Measurements from ENCODE around the gene ATXN7L1. TPM values are rescaled to one million over a fixed set of nuclear protein-coding genes. Genes with fewer than 3 reads are reported as not detected.

ATXN7L1 gene
- total and polyA plus RNA-seq, 5 donors from 2014 or later = 25.8 to 78.9 (median 26.8) TPM

- Mint-ChIP-seq H3K4me1 (peaks cover 0 to 11% (median 8%) of the 10 kb centered on the region in 4 donors), H3K9me3 (no peaks in the 10 kb centered on the region), H3K27me3 (no peaks in the 10 kb centered on the region), H3K4me3 (no peak overlapping the region), H3K27ac (no peak overlapping the region), H3K36me3 (peaks cover 38% of the 10 kb centered on the region)
- Histone ChIP-seq H3K27me3 (ENCODE audit: control insufficient read depth, insufficient read depth, low read length) (no peaks in the 10 kb centered on the region), H3K27ac (ENCODE audit: insufficient read depth, low read length, poor library complexity, severe bottlenecking) (no peak overlapping the region), H3K4me1 (ENCODE audit: control insufficient read depth, insufficient read depth, low read length, poor library complexity, severe bottlenecking) (no peaks in the 10 kb centered on the region), H3K9me3 (ENCODE audit: control insufficient read depth in 2 of 2, low read length in 2 of 2) (no peaks in the 10 kb centered on the region), H3K4me3 (ENCODE audit: low read depth, low read length) (no peak overlapping the region), H3K36me3 (ENCODE audit: control insufficient read depth, insufficient read depth, low read length) (peaks cover 70% of the 10 kb centered on the region)
- ATAC-seq (ENCODE audit: low read depth in 2 of 2) (no peak), DNase-seq (no peak)
Measured at GRCh38 chr7:105643851-105644250, 232.5 kb downstream of the ATXN7L1 start.

- H3K36me3 ChIP-seq (ENCODE audit: control insufficient read depth, insufficient read depth, low read length) = peaks cover 70% of the 10 kb centered on the region
- peaks cover 35% of the 10 kb centered on the region for H3K36me3 Mint-ChIP-seq
- H3K27ac ChIP-seq (ENCODE audit: insufficient read depth, low read length, poor library complexity, severe bottlenecking) = no peak overlapping the region
- DNase-seq (no peak), ATAC-seq (ENCODE audit: low read depth in 2 of 2) (no peak)
- peaks cover 0 to 7% (median 7%) of the 10 kb centered on the region in 4 donors for H3K4me1 Mint-ChIP-seq
- H3K4me3 Mint-ChIP-seq = no peak overlapping the region
- H3K4me3 ChIP-seq (ENCODE audit: low read depth, low read length) = no peak overlapping the region
- no peaks in the 10 kb centered on the region for H3K9me3 ChIP-seq (ENCODE audit: control insufficient read depth in 2 of 2, low read length in 2 of 2)
- H3K27me3 ChIP-seq (ENCODE audit: control insufficient read depth, insufficient read depth, low read length) = no peaks in the 10 kb centered on the region
- H3K9me3 Mint-ChIP-seq = no peaks in the 10 kb centered on the region
- peak overlapping the region in 1 of 3 donors; percentile 80 for H3K27ac Mint-ChIP-seq
- H3K4me1 ChIP-seq (ENCODE audit: control insufficient read depth, insufficient read depth, low read length, poor library complexity, severe bottlenecking) = no peaks in the 10 kb centered on the region
- H3K27me3 Mint-ChIP-seq = no peaks in the 10 kb centered on the region
Measured at GRCh38 chr7:105643384-105643783, 233.0 kb downstream of the ATXN7L1 start.

- no peaks in the 10 kb centered on the region for H3K4me1 ChIP-seq (ENCODE audit: control insufficient read depth, insufficient read depth, low read length, poor library complexity, severe bottlenecking)
- H3K4me3 ChIP-seq (ENCODE audit: low read depth, low read length) = no peak overlapping the region
- no peaks in the 10 kb centered on the region for H3K27me3 ChIP-seq (ENCODE audit: control insufficient read depth, insufficient read depth, low read length)
- Mint-ChIP-seq H3K9me3 (no peaks in the 10 kb centered on the region), H3K4me1 (peaks cover 0 to 7% (median 0%) of the 10 kb centered on the region in 4 donors), H3K4me3 (no peak overlapping the region), H3K27ac (peak overlapping the region in 1 of 3 donors; percentile 58), H3K36me3 (peaks cover 38% of the 10 kb centered on the region), H3K27me3 (no peaks in the 10 kb centered on the region)
- H3K9me3 ChIP-seq (ENCODE audit: control insufficient read depth in 2 of 2, low read length in 2 of 2) = no peaks in the 10 kb centered on the region
- H3K36me3 ChIP-seq (ENCODE audit: control insufficient read depth, insufficient read depth, low read length) = peaks cover 74% of the 10 kb centered on the region
- H3K27ac ChIP-seq (ENCODE audit: insufficient read depth, low read length, poor library complexity, severe bottlenecking) = no peak overlapping the region
- DNase-seq = no peak
- ATAC-seq (ENCODE audit: low read depth in 2 of 2) = no peak
Measured at GRCh38 chr7:105642264-105642663, 234.1 kb downstream of the ATXN7L1 start.

- H3K27me3 Mint-ChIP-seq = no peaks in the 10 kb centered on the region
- Histone ChIP-seq H3K9me3 (ENCODE audit: control insufficient read depth in 2 of 2, low read length in 2 of 2) (no peaks in the 10 kb centered on the region), H3K4me1 (ENCODE audit: control insufficient read depth, insufficient read depth, low read length, poor library complexity, severe bottlenecking) (no peaks in the 10 kb centered on the region), H3K4me3 (ENCODE audit: low read depth, low read length) (no peak overlapping the region), H3K27me3 (ENCODE audit: control insufficient read depth, insufficient read depth, low read length) (no peaks in the 10 kb centered on the region), H3K27ac (ENCODE audit: insufficient read depth, low read length, poor library complexity, severe bottlenecking) (no peak overlapping the region), H3K36me3 (ENCODE audit: control insufficient read depth, insufficient read depth, low read length) (peaks cover 85% of the 10 kb centered on the region)
- H3K4me3 Mint-ChIP-seq = no peak overlapping the region
- H3K36me3 Mint-ChIP-seq = peaks cover 43% of the 10 kb centered on the region
- H3K9me3 Mint-ChIP-seq = no peaks in the 10 kb centered on the region
- DNase-seq (no peak), ATAC-seq (ENCODE audit: low read depth in 2 of 2) (no peak)
- H3K4me1 Mint-ChIP-seq = peaks cover 0 to 7% (median 0%) of the 10 kb centered on the region in 4 donors
- peak overlapping the region in 1 of 3 donors; percentile 79 for H3K27ac Mint-ChIP-seq
Measured at GRCh38 chr7:105640956-105641810, 235.2 kb downstream of the ATXN7L1 start.

GRCh38 chr7:105639667-105640493 lies 236.5 kb downstream of the ATXN7L1 start:
- H3K27ac Mint-ChIP-seq = peak overlapping the region in 1 of 3 donors; percentile 79
- Histone ChIP-seq H3K9me3 (ENCODE audit: control insufficient read depth in 2 of 2, low read length in 2 of 2) (no peaks in the 10 kb centered on the region), H3K4me3 (ENCODE audit: low read depth, low read length) (no peak overlapping the region), H3K4me1 (ENCODE audit: control insufficient read depth, insufficient read depth, low read length, poor library complexity, severe bottlenecking) (no peaks in the 10 kb centered on the region), H3K27ac (ENCODE audit: insufficient read depth, low read length, poor library complexity, severe bottlenecking) (no peak overlapping the region), H3K36me3 (ENCODE audit: control insufficient read depth, insufficient read depth, low read length) (peaks cover 97% of the 10 kb centered on the region), H3K27me3 (ENCODE audit: control insufficient read depth, insufficient read depth, low read length) (no peaks in the 10 kb centered on the region)
- peaks cover 41% of the 10 kb centered on the region for H3K36me3 Mint-ChIP-seq
- H3K27me3 Mint-ChIP-seq = no peaks in the 10 kb centered on the region
- no peaks in the 10 kb centered on the region for H3K9me3 Mint-ChIP-seq
- DNase-seq (no peak), ATAC-seq (ENCODE audit: low read depth in 2 of 2) (no peak)
- H3K4me3 Mint-ChIP-seq = no peak overlapping the region
- peaks cover 0 to 6% (median 0%) of the 10 kb centered on the region in 4 donors for H3K4me1 Mint-ChIP-seq

DNA sequence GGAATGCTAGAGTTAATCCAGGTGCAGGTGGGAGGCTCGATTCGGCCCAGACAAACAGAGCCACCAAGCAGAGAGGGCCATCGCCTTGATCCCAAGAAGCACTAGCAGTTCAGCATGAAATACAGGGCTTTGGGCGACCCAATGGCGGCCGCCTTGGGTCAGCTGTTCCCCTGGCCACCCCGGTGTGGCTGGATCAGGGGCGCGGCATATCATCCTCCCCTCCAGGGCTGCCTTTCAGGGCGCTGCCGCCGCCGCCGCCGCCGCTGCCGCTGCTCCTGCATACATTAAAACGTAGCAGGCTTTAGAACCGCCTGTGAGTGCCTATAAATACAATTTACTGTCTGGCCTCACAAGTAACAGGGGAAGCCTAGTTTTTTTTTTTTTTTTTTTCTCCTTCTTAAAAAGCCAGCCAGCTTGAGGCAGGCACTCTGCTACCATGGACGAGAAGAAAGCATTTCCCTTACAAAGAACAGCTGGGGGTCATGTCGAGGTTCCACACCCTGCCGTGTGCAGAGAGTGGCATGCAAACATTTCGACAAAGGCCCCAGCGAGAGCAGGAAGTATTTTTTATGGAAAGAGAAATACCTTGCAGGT lies 237.4 kb downstream of the ATXN7L1 start:
- Histone ChIP-seq H3K9me3 (ENCODE audit: control insufficient read depth in 2 of 2, low read length in 2 of 2) (no peaks in the 10 kb centered on the region), H3K27ac (ENCODE audit: insufficient read depth, low read length, poor library complexity, severe bottlenecking) (no peak overlapping the region), H3K27me3 (ENCODE audit: control insufficient read depth, insufficient read depth, low read length) (no peaks in the 10 kb centered on the region), H3K36me3 (ENCODE audit: control insufficient read depth, insufficient read depth, low read length) (peaks cover 98% of the 10 kb centered on the region), H3K4me3 (ENCODE audit: low read depth, low read length) (no peak overlapping the region), H3K4me1 (ENCODE audit: control insufficient read depth, insufficient read depth, low read length, poor library complexity, severe bottlenecking) (no peaks in the 10 kb centered on the region)
- no peaks in the 10 kb centered on the region for H3K9me3 Mint-ChIP-seq
- ATAC-seq (ENCODE audit: low read depth in 2 of 2) = no peak
- no peak for DNase-seq
- no peak overlapping the region for H3K27ac Mint-ChIP-seq
- no peak overlapping the region for H3K4me3 Mint-ChIP-seq
- H3K27me3 Mint-ChIP-seq = no peaks in the 10 kb centered on the region
- no peaks in the 10 kb centered on the region for H3K4me1 Mint-ChIP-seq
- peaks cover 46% of the 10 kb centered on the region for H3K36me3 Mint-ChIP-seq

DNA sequence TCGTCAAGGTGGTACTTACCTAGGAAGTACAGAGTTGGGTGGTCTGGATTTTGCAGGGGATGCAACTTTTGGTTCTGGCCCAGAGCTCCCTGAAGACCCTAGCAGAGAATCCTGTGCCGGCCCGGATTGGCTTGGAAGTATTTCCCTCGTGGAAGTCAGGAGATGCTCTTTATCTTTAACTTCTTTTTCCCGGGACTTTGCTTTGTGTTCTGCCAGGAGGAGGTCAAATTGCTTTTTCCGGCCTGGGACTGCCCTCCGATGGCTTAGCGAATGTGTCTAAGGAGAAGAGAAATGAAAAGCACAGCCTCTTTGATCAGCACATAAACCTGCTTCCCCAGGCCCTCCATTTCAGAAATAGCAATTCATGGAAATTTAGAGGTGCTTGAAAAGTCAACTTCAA lies 238.1 kb downstream of the ATXN7L1 start:
- Mint-ChIP-seq H3K27ac (no peak overlapping the region), H3K4me1 (no peaks in the 10 kb centered on the region), H3K9me3 (no peaks in the 10 kb centered on the region), H3K4me3 (no peak overlapping the region), H3K27me3 (no peaks in the 10 kb centered on the region), H3K36me3 (peaks cover 53% of the 10 kb centered on the region)
- Histone ChIP-seq H3K4me1 (ENCODE audit: control insufficient read depth, insufficient read depth, low read length, poor library complexity, severe bottlenecking) (no peaks in the 10 kb centered on the region), H3K9me3 (ENCODE audit: control insufficient read depth in 2 of 2, low read length in 2 of 2) (no peaks in the 10 kb centered on the region), H3K4me3 (ENCODE audit: low read depth, low read length) (no peak overlapping the region), H3K27ac (ENCODE audit: insufficient read depth, low read length, poor library complexity, severe bottlenecking) (no peak overlapping the region), H3K36me3 (ENCODE audit: control insufficient read depth, insufficient read depth, low read length) (peaks cover 98% of the 10 kb centered on the region), H3K27me3 (ENCODE audit: control insufficient read depth, insufficient read depth, low read length) (no peaks in the 10 kb centered on the region)
- DNase-seq = no peak
- no peak for ATAC-seq (ENCODE audit: low read depth in 2 of 2)

Data from CD4-positive, CD25-positive, alpha-beta regulatory T cell (primary cell).